ENCODE results near the gene GCNT2.
"Not testable (repeated sequence)": the region's sequence is repeated elsewhere in the genome, so short reads cannot be mapped to it uniquely, and the experiment has no call there.

The GCNT2 gene

GRCh38 chr6:10550764-10551163 is 29.6 kb downstream of the GCNT2 start:
- no peak for DNase-seq

DNA sequence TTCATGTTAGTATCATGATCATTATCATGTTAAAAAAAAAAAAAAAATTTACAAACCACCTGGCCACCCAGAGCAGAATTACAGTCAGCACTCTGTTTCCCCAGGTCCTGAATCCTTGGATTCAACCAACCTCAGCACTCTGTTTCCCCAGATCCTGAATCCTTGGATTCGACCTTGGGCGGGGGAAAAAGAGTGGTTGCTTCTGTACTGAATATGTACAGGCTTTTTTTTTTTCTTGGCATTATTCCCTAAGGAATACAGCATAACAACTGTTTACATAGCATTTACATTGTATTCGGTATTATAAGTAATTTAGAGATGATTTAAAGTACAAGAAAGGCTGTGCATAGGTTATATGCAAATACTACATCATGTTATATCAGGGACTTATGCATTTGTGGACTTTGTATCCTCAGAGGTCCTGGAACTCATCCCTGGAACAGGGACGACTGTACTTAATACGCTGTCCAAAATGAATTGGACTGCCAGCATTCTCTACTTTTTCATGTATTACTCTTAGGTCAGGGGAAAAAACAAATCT is 31.2 kb downstream of the GCNT2 start:
- DNase-seq, result no peak

GRCh38 chr6:10553871-10554270 is 32.7 kb downstream of the GCNT2 start:
- DNase-seq, result no peak

GRCh38 chr6:10554826-10555225 is 33.7 kb downstream of the GCNT2 start:
- no peak for DNase-seq

GRCh38 chr6:10555625-10556309 is 34.6 kb downstream of the GCNT2 start:
- no peak for DNase-seq

DNA sequence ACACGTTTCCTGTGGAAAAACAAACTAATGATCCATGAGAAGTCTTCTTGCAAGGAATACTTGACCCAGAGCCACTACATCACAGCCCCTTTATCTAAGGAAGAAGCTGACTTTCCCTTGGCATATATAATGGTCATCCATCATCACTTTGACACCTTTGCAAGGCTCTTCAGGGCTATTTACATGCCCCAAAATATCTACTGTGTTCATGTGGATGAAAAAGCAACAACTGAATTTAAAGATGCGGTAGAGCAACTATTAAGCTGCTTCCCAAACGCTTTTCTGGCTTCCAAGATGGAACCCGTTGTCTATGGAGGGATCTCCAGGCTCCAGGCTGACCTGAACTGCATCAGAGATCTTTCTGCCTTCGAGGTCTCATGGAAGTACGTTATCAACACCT is 35.4 kb downstream of the GCNT2 start:
- DNase-seq, result no peak

DNA sequence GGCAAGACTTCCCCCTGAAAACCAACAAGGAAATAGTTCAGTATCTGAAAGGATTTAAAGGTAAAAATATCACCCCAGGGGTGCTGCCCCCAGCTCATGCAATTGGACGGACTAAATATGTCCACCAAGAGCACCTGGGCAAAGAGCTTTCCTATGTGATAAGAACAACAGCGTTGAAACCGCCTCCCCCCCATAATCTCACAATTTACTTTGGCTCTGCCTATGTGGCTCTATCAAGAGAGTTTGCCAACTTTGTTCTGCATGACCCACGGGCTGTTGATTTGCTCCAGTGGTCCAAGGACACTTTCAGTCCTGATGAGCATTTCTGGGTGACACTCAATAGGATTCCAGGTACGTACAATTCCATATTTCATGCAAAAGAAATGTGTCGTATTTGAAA is 35.8 kb downstream of the GCNT2 start:
- DNase-seq, result no peak

DNA sequence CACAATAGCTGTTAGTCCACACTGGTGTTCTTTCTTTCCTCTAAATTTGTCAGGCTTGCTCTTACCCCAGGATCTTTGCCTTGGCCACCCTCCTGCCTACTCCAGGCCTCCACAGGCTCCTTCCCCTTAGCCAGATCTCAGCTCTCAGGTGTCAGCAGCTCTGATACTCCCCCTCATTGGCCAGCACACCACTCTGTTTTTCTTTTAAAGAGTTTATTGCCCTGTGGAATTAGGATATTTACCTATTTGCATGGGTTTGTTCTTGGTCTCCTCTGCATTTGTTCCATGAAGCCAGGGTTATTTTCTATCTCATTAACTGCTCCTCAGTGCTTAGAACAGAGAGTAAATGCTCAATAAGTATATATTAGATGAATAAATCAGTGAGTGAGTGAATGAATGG is 36.8 kb downstream of the GCNT2 start:
- DNase-seq, result no peak

GRCh38 chr6:10558565-10558964 is 37.4 kb downstream of the GCNT2 start:
- no peak for DNase-seq

- no peak for DNase-seq
Measured at GRCh38 chr6:10559522-10560152, 38.5 kb downstream of the GCNT2 start.

- no peak for DNase-seq
Measured at GRCh38 chr6:10561611-10562199, 40.6 kb downstream of the GCNT2 start.

DNA sequence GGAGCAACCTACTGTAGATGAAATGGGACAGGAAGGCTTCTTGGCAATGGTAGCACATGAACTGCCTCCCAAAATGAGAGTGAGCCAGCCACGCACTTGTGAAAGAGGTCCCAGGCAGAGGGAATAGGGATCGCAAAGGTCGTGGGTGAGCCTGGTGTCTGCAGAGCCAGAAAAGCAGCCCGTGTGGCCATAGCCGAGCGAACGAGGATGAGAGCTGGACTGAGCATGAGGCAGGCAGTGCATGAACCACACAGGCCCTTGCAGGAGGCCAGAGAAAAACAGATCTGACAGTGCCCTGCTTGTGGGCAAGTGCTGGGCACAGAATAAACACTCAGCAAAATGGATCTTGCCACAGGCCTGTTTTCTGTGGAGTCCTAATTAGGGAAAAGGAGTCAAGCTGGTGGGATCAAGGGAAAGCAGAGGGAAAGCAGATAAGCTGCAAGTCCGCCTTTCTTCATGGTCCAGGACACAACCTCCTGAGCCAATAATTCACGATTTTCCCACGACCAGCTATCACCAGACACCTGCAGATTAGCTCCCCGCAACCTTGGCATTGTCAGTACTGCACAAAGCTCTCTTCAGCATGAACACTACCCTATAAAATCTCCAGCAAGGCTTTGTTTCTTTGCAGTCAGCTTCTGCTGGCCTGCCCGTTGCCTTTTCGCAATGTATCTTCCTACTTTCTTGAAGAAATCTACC is 44.0 kb downstream of the GCNT2 start:
- no peak for DNase-seq

DNA sequence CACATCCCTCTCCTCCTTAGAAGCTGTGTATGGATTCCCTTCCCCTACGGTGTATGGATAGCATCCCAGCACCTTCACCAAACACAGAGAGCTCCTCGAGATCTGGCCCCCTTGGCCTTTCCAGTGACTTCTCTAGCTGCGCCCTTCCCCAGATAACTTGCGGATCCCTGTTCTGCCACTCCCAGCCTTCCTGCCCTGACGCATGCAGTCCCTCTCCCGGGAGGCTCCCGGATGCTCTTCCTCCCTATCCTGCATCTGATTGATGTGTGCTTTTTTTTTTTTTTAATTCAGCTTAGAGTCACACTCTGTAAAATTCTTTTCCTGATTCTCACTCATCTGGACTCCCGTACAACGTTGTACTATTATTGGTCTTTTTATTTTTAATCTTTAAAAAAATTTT is 44.8 kb downstream of the GCNT2 start:
- DNase-seq, result no peak

GRCh38 chr6:10567256-10568026 is 46.3 kb downstream of the GCNT2 start:
- DNase-seq, result no peak

- no peak for DNase-seq
Measured at GRCh38 chr6:10569392-10570127, 48.4 kb downstream of the GCNT2 start.

- DNase-seq, result not testable (repeated sequence)
Measured at GRCh38 chr6:10575519-10575918, 54.4 kb downstream of the GCNT2 start.

- no peak for DNase-seq
Measured at GRCh38 chr6:10576226-10576625, 55.1 kb downstream of the GCNT2 start.

DNA sequence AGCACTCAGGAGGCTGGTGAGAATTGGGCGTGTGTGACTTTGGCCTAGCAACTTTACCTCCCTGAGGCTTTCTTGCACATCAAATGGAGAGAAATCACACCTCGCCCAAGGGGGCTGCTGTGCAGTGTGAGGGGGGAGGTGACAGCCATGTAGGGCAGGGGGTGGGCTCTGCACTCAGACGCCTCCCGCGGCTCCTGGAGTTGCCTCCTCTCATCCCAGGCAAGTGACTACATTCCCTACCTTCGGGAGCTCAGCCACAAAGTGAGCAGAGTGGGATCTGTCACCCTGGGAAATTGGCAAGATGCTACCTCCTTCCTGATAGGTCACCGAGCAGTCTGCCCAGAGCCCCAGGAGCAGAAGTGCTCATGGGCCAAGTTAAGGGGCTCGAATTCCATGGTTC is 56.0 kb downstream of the GCNT2 start:
- no peak for DNase-seq

- no peak for DNase-seq
Measured at GRCh38 chr6:10578723-10579122, 57.6 kb downstream of the GCNT2 start.

DNA sequence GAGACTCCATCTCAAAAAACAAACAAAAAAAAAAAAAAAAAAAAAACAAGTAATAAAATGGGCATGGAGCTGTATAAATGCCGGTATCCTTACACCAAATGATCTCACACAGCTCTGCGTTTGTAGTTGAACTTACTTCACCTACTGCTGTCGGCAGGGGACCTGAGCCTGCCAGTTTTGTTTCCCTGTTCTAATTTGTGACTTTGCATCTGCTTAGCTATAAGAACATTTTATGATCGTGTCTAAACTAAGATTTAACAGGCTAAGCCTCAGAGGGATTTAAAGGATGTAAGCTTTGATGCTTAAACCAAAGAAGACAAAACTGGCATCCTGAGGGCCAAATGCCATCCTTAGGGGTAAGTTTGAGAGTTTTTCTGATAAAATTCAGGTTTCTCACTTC is 58.7 kb downstream of the GCNT2 start:
- no peak for DNase-seq

- no peak for DNase-seq
Measured at GRCh38 chr6:10580570-10580969, 59.4 kb downstream of the GCNT2 start.

GRCh38 chr6:10581402-10581801 is 60.3 kb downstream of the GCNT2 start:
- DNase-seq, result not testable (repeated sequence)
